Keratinocyte (primary cell): ENCODE data around the gene EMP2. TPM values are rescaled to one million over a fixed set of nuclear protein-coding genes. Genes with fewer than 3 reads are reported as not detected.

Experiments used
- DNase-seq: peaks from one replicate; pipeline ENCODE4 v3.0.0-alpha.2; 2011; ENCODE audit warnings: low read depth, missing footprints, low spot score
- FAIRE-seq: peaks from 2 replicates; lab custom pipeline; 2011; peaks lifted over from hg19 to GRCh38; lab: Jason Lieb, UNC
- H2AFZ ChIP-seq: 2 replicates; pipeline ENCODE4 v1.6.0; 2012; ENCODE audit warnings: low read length, control low read depth, inconsistent platforms; ENCODE audit not compliant: control insufficient read depth
- H3K27ac ChIP-seq: 2 replicates; pipeline ENCODE4 v1.5.1; 2011; ENCODE audit warnings: low read length; ENCODE audit not compliant: control insufficient read depth, insufficient read depth
- H3K27me3 ChIP-seq: 3 replicates; pipeline ENCODE4 v1.6.0; 2011; ENCODE audit warnings: low read length; ENCODE audit not compliant: control insufficient read depth, insufficient read depth; ENCODE audit errors: extremely low read depth
- H3K36me3 ChIP-seq, 2 experiments: 2 replicates in 1 of 2; 3 replicates in 1 of 2; pipeline ENCODE4 v1.5.1; 2011; ENCODE audit warnings: low read length in 2 of 2, mild to moderate bottlenecking in 1 of 2; ENCODE audit not compliant: control insufficient read depth in 2 of 2, insufficient read depth in 2 of 2; ENCODE audit errors: extremely low read depth in 1 of 2
- H3K4me1 ChIP-seq: 3 replicates; pipeline ENCODE4 v1.5.1; 2011; ENCODE audit warnings: low read length; ENCODE audit not compliant: control insufficient read depth, insufficient read depth; ENCODE audit errors: extremely low read depth
- H3K4me2 ChIP-seq: 3 replicates; pipeline ENCODE4 v1.6.0; 2011; ENCODE audit warnings: low read depth, low read length; ENCODE audit not compliant: control insufficient read depth, insufficient read depth; ENCODE audit errors: extremely low read depth
- H3K4me3 ChIP-seq, 3 experiments: fragments of 200-600 bp in 1 of 3; sonication (generic) in 1 of 3; 2 replicates in 2 of 3; 3 replicates in 1 of 3; pipeline ENCODE4 v1.5.1; 2011 to 2016; ENCODE audit warnings: low read length in 3 of 3, mild to moderate bottlenecking in 3 of 3, control low read depth in 2 of 3, inconsistent platforms in 1 of 3, low read depth in 1 of 3, mixed read lengths in 1 of 3, mixed run types in 1 of 3, moderate library complexity in 1 of 3; ENCODE audit not compliant: control insufficient read depth in 2 of 3, insufficient read depth in 2 of 3; ENCODE audit errors: extremely low read depth in 1 of 3
- H3K79me2 ChIP-seq: 2 replicates; pipeline ENCODE4 v1.6.0; 2012; ENCODE audit warnings: low read length; ENCODE audit not compliant: control insufficient read depth, insufficient read depth
- H3K9ac ChIP-seq: 3 replicates; pipeline ENCODE4 v1.6.0; 2011; ENCODE audit warnings: low read length; ENCODE audit not compliant: control insufficient read depth, insufficient read depth; ENCODE audit errors: extremely low read depth
- H3K9me1 ChIP-seq: 3 replicates; pipeline ENCODE4 v1.6.0; 2011; ENCODE audit warnings: low read length; ENCODE audit not compliant: control insufficient read depth, insufficient read depth; ENCODE audit errors: extremely low read depth
- H3K9me3 ChIP-seq: 2 replicates; pipeline ENCODE4 v1.5.1; 2012; ENCODE audit warnings: low read depth, low read length; ENCODE audit not compliant: control insufficient read depth
- H4K20me1 ChIP-seq: 3 replicates; pipeline ENCODE4 v1.6.0; 2011; ENCODE audit warnings: low read length; ENCODE audit not compliant: control insufficient read depth, insufficient read depth; ENCODE audit errors: extremely low read depth
- CTCF ChIP-seq, 3 experiments: IDR thresholded peaks in 1 of 3; conservative IDR thresholded peaks in 1 of 3; optimal IDR thresholded peaks in 1 of 3; 2 replicates in 2 of 3; 3 replicates in 1 of 3; pipeline versions ENCODE3 to v1.5.1; 2011; ENCODE audit warnings: low read length in 3 of 3, mild to moderate bottlenecking in 3 of 3, moderate library complexity in 2 of 3, control low read depth in 1 of 3, inconsistent platforms in 1 of 3; ENCODE audit not compliant: insufficient read depth in 2 of 3; ENCODE audit errors: extremely low read depth in 1 of 3
- EZH2 ChIP-seq: IDR thresholded peaks from one replicate; pipeline ENCODE4 v1.6.1; 2012; ENCODE audit warnings: inconsistent platforms, mild to moderate bottlenecking, low read length, moderate library complexity
- dilution Hi-C: fragments of 300-500 bp; cut with MboI; formaldehyde crosslinking; loops from one replicate; pipeline ENCODE4 v1.7.0; 2020; ENCODE audit warnings: low sequenced_read_pairs; ENCODE audit not compliant: extremely low pct_ligation_motif_present
- polyA plus RNA-seq, 5 experiments: library from polyadenylated mRNA; depleted of rRNA in 3 of 5; stranded (reverse) in 3 of 5; stranded (forward) in 1 of 5; unstranded in 1 of 5; fragments of >200 nt; gene quantifications; 1 replicate in 1 of 5; 2 replicates in 3 of 5; 3 replicates in 1 of 5; pipeline versions ENCODE4 v1.2.1 to v1.2.3, GENCODE V29; 2011 to 2012; ENCODE audit warnings: missing spikeins in 2 of 5, low read depth in 1 of 5, low replicate concordance in 1 of 5

Gene EMP2
- polyA plus RNA-seq, 1 donor (not counting 4 experiments of a cell fraction or from before 2014, with no cell fraction given) = 19.1 TPM

GRCh38 chr16:10500582-10500981, 79.8 kb downstream of the EMP2 start:
- dilution Hi-C loops = no loop called here

DNA sequence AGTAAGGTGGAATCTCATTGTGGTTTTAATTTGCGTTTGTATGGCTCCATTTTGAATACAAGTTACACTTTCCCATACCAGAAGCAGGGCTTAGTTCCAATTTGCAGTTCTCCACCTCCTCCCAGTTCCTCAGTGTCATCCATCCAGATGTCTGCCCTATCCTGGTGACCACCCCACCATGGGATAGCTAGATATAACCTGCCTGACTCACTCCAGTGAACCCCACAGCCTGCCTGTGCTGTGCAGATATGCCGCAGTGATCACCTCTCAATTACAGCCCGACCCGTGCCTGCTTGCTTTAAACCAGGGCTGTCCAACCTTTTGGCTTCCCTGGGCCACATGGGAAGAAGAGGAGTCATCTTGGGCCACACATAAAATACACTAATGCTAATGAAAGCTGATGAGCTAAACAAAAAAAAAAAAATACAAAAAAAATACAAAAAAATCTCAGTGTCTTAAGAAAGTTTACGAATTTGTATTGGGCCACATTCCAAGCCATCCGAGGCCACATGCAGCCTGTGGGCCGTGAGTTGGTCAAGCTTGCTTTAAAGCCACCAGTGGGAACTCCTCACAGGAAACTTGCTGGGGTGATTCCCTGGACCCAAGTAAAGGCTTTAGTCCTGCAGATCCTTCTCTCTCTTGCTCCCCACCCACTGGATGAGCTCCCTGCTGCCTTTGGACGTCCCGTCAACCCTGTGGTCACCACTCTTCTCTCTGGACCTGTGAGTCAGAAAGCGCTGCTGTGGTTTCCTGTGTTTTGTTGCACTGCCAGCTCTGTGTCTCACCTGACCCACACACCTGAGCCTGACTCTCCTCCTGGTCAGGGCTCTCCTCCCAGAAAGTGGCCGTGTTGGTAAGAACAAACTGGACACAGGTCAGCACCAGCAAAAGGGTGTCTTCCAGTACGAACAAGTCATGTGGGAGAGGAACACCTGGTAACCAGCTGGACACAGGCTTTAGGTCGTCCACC, 83.0 kb downstream of the EMP2 start:
- H3K9me1 ChIP-seq = no peaks in the 10 kb centered on the region
- no peak overlapping the region for H3K4me3 ChIP-seq
- no peaks in the 10 kb centered on the region for H3K79me2 ChIP-seq
- H3K9ac ChIP-seq = no peak overlapping the region
- DNase-seq (no peak), FAIRE-seq (no peak)
- H3K9me3 ChIP-seq = no peaks in the 10 kb centered on the region
- no peaks in the 10 kb centered on the region for H4K20me1 ChIP-seq
- H3K4me2 ChIP-seq = no peak overlapping the region
- no peak for TF ChIP-seq EZH2
- no peak for TF ChIP-seq CTCF (optimal IDR thresholded peaks at IDR 0.05 in 1 of 3, IDR thresholded peaks at IDR 0.05 in 1 of 3, conservative IDR thresholded peaks at IDR 0.05 in 1 of 3; ENCODE audit: extremely low read depth in 1 of 3, insufficient read depth in 2 of 3, low read length in 3 of 3)
- no peak overlapping the region for H3K27ac ChIP-seq
- no peaks in the 10 kb centered on the region for H3K36me3 ChIP-seq
- H3K4me1 ChIP-seq = no peaks in the 10 kb centered on the region
- dilution Hi-C loops = no loop called here
- H3K27me3 ChIP-seq = no peaks in the 10 kb centered on the region
- no peak overlapping the region for H2AFZ ChIP-seq

More at GRCh38 chr16:10500582-10500981, 79.8 kb downstream of the EMP2 start:
- Histone ChIP-seq H2AFZ (no peak overlapping the region), H3K79me2 (no peaks in the 10 kb centered on the region), H3K4me3 (no peak overlapping the region), H3K27me3 (no peaks in the 10 kb centered on the region), H3K36me3 (no peaks in the 10 kb centered on the region), H3K4me2 (no peak overlapping the region), H3K9me3 (no peaks in the 10 kb centered on the region), H3K9me1 (no peaks in the 10 kb centered on the region), H4K20me1 (no peaks in the 10 kb centered on the region), H3K9ac (no peak overlapping the region), H3K4me1 (no peaks in the 10 kb centered on the region), H3K27ac (no peak overlapping the region)
- FAIRE-seq (no peak), DNase-seq (no peak)
- TF ChIP-seq CTCF (optimal IDR thresholded peaks at IDR 0.05 in 1 of 3, IDR thresholded peaks at IDR 0.05 in 1 of 3, conservative IDR thresholded peaks at IDR 0.05 in 1 of 3; ENCODE audit: extremely low read depth in 1 of 3, insufficient read depth in 2 of 3, low read length in 3 of 3) (no peak), EZH2 (no peak)
